Loucy (cell line): ENCODE measurements around the gene LRRC4C.

Experiments
- CTCF ChIP-seq: fragments of 200-600 bp; sonication (generic); conservative IDR thresholded peaks from 2 replicates; pipeline ENCODE4 v1.5.1; 2014; ENCODE audit warnings: mild to moderate bottlenecking, antibody characterized with exemption, low read length
- EZH2phosphoT487 ChIP-seq: fragments of 200-600 bp; IDR thresholded peaks from 2 replicates; pipeline ENCODE4 v1.6.1; 2018; ENCODE audit warnings: antibody characterized with exemption, mild to moderate bottlenecking, moderate library complexity, borderline replicate concordance

- TF ChIP-seq CTCF, result no peak
- no peak for TF ChIP-seq EZH2phosphoT487
Observed at GRCh38 chr11:41274831-41275230, 184.6 kb downstream of the LRRC4C start.
